Endothelial cell of hepatic sinusoid (primary cell): Measurements from ENCODE around the gene KIRREL3.

ENCODE experiments used
- in situ Hi-C: cut with HindIII; loops from 2 replicates; pipeline ENCODE4 v1.10.0; 2017; ENCODE audit warnings: low sequenced_read_pairs

The KIRREL3 gene

GRCh38 chr11:126647735-126648134, 352.8 kb downstream of the KIRREL3 start:
- in situ Hi-C loops, result no loop called here

- in situ Hi-C loops, result no loop called here
Observed at GRCh38 chr11:126646701-126647557, 353.6 kb downstream of the KIRREL3 start.

GRCh38 chr11:126645186-126645585, 355.4 kb downstream of the KIRREL3 start:
- in situ Hi-C loops, result no loop called here

GRCh38 chr11:126640186-126640585, 360.4 kb downstream of the KIRREL3 start:
- in situ Hi-C loops, result no loop called here

GRCh38 chr11:126639692-126640091, 360.9 kb downstream of the KIRREL3 start:
- in situ Hi-C loops, result no loop called here

GRCh38 chr11:126638648-126639047, 361.9 kb downstream of the KIRREL3 start:
- in situ Hi-C loops, result no loop called here

- in situ Hi-C loops, result no loop called here
Observed at GRCh38 chr11:126637795-126638175, 362.8 kb downstream of the KIRREL3 start.

GRCh38 chr11:126636911-126637794, 363.4 kb downstream of the KIRREL3 start:
- in situ Hi-C loops, result no loop called here

GRCh38 chr11:126635511-126635910, 365.1 kb downstream of the KIRREL3 start:
- in situ Hi-C loops, result no loop called here

GRCh38 chr11:126634963-126635362, 365.6 kb downstream of the KIRREL3 start:
- in situ Hi-C loops, result no loop called here

- in situ Hi-C loops, result no loop called here
Observed at GRCh38 chr11:126633330-126633729, 367.2 kb downstream of the KIRREL3 start.

- in situ Hi-C loops, result no loop called here
Observed at GRCh38 chr11:126630893-126631798, 369.4 kb downstream of the KIRREL3 start.

GRCh38 chr11:126630488-126630887, 370.1 kb downstream of the KIRREL3 start:
- in situ Hi-C loops, result no loop called here

- in situ Hi-C loops, result no loop called here
Observed at GRCh38 chr11:126628790-126629621, 371.6 kb downstream of the KIRREL3 start.

GRCh38 chr11:126628450-126628789, 372.1 kb downstream of the KIRREL3 start:
- in situ Hi-C loops, result no loop called here

- in situ Hi-C loops, result no loop called here
Observed at GRCh38 chr11:126627421-126627820, 373.1 kb downstream of the KIRREL3 start.

- in situ Hi-C loops, result no loop called here
Observed at GRCh38 chr11:126624506-126624905, 376.1 kb downstream of the KIRREL3 start.

- in situ Hi-C loops, result no loop called here
Observed at GRCh38 chr11:126619516-126619915, 381.1 kb downstream of the KIRREL3 start.

- in situ Hi-C loops, result no loop called here
Observed at GRCh38 chr11:126615845-126616244, 384.7 kb downstream of the KIRREL3 start.

GRCh38 chr11:126613272-126613671, 387.3 kb downstream of the KIRREL3 start:
- in situ Hi-C loops, result no loop called here
